ENCODE data around the gene SLC26A5.

The SLC26A5 gene

DNA sequence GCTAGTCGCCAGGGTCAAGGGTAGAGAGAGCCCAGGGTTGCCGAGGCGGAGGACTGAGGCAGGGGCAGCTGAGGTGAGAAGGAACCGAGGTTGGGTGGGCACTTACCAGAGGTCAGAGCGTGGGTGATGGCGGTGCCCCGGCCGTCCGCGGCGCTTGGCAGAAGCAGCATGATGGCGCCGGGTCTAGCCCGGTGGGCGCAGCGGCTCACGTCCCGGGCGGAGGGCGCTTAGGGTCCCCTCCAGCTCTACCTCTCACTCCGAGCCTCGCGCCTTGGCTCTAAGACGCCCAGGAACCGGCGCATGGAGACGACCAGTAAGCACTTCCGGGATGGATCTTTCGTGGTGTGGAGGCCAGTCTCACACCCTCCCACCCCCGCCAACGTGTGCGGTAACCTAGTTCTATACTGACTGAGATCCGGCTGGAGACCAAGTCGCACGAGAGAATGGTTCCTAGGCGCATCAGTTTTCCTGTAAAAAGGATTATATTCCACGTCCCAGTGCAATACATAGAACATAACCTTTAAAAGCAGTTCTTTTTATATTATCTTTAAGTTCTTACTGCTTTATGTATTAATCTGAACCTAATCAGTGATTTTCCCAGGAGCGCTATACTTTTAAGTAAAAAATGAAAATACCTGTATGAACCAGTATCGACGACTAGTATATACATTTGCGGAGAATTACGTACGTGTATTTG lies 101.4 kb downstream of the SLC26A5 start, which contains the start of gene DNAJC2:
Gene DNAJC2 (minus strand): TSS at position 315 of the 697 bp plus-strand sequence. CDS start 145 bp downstream, at position 170.
- peak; percentile 59 to 96 (median 81) for DNase-seq

DNA sequence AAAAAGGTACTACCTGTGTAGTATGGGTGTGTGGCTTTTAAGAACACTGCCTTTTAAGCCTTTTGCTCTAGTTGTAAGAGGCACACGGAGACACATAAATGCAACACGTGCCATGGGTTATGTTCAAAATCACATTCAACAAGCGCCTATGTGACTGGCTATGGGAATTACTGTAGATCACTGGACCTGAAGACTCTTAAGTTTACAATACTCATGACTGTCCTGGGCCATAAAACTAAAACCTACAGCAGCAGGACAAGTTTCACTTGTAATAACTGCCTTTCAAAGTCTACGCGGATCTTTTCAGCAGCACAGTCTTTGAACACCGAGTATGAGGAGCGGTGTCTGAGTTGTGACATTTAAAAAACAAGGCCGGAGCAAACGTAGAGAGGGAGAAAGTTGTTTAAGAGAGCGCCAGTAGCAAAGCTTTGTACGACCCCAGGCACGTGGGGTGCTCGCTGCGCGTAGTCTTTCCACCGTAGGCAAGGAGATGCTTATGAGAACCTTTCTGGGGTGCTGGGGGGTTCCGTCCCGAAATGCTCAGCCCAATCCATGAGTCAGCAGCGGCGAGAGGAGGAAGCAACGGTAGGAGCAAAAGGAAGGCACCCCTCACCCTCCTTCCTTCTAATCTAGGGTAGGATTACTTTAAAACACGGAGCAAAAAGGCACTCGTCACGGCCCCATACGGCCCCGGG lies 102.1 kb downstream of the SLC26A5 start:
- peak in 3 of 5 experiments; percentile 12 to 60 (median 14) for DNase-seq

DNA sequence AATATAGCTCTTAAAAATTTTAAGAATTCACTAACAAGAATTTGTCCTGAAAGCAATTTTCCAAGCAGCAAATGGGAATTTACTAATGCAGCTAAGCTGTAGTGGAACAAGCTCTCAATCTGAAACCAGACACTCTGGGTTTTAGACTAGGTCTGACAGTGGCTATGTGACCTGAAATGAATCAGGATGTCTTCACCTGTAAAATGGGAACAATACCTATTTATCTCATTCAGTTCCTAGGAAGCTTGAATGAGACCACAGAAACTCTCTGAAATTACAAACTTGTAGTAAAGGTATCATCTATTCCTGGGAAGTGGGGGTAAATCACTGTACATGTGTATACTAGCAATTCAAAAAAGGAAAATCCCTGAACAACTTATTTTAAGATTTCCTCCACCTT lies 102.7 kb downstream of the SLC26A5 start:
- no peak for DNase-seq

DNA sequence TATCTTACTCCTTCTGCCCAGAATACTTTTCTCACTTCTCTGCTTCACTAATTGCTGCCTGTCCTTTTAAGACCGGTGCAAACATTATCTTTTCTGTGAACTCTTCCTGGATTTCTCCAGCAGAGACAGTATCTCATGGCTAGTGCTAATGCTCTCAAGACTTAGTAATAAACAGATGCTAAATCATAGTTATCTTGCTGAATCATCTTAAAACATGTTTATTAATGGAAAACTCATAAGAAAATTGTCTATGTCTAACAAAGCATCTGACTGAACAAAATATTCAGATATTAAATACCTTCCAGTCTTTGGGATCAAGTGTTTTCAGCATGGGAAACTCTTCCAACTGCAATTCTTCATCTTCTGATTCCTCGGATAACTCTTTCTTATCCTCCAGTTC lies 104.5 kb downstream of the SLC26A5 start:
- no peak for DNase-seq

DNA sequence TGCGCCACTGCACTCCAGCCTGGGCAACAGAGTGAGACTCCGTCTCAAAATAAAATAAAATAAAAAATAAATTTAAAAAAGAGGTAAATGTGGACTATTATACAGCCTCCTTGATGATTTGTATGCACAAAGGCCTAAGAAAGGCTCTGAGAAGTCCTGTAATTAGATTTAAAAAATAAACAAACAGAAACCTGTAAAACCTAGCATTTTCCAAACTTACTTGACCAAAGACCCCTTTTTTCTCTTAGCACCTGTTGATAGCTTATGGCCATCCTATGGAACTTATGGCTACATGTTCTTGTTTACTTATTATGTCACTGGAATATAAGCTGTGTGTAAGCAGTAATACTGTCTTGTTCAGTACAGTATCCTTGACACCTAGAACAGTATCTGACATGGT lies 107.1 kb downstream of the SLC26A5 start:
- DNase-seq: no peak

DNA sequence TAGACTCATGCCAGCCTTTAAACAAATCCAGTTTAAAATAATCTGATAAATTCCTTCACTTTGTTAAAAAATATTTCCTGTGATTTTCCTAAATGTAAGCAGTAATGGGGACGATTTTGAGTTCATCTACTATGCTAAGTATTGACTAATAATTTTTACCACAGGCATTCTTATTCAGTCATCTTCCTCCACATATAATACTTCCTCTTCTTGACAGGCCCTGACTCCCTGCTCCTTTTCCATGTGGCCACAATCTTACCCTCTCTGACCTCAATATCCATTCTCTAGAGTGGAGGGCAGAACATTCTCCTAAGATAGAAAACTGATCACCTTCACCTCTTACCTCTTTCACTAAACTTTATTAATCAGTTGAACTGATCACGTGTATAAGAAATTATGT lies 109.2 kb downstream of the SLC26A5 start:
- no peak for DNase-seq

DNA sequence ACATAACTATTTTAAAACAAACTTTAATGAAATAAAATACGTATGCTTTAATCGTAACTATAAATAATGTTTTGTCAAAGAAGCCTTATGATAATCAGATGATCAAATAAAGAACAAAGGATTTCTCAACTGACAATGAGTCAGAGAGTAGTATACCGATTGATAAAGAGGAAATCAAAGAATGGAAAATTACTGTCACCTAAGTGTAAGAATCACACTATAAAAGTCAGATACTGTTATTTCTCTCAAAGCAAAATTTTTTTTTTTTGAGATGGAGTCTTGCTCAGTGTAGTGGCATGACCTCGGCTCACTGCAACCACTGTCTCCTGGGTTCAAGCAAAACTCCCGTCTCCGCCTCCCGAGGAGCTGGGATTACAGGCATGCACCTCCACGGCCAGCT lies 120.3 kb downstream of the SLC26A5 start:
- DNase-seq: no peak

Data from T-helper 2 cell (primary cell).